ENCODE measurements around the gene NKAIN2. TPM values are rescaled to one million over a fixed set of nuclear protein-coding genes. Genes with fewer than 3 reads are reported as not detected.

Gene NKAIN2
- total and polyA plus RNA-seq, 9 of the 15 experiments (the other 6 are each of a cell fraction or from before 2014, with no cell fraction given): not detected

DNA sequence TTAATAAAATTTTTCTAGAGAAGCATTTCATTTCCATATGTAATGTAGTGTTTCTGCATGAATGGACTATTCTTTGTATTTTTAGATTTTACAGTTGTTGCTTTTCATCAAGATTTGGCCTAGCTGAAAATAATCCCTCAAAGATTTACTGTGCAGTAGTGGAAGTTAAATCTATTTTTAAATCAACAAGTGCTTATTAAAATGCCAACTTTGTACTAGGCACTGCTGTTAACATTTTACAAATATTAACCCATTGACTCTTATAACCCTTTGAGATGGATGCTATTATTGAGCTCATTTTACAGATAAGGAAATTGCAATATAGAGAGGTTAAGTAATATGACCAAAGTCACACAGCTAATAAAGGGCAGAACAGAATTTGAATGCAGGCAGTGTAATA, 274.5 kb downstream of the NKAIN2 start (continued):
- TF ChIP-seq, protein P1, sequence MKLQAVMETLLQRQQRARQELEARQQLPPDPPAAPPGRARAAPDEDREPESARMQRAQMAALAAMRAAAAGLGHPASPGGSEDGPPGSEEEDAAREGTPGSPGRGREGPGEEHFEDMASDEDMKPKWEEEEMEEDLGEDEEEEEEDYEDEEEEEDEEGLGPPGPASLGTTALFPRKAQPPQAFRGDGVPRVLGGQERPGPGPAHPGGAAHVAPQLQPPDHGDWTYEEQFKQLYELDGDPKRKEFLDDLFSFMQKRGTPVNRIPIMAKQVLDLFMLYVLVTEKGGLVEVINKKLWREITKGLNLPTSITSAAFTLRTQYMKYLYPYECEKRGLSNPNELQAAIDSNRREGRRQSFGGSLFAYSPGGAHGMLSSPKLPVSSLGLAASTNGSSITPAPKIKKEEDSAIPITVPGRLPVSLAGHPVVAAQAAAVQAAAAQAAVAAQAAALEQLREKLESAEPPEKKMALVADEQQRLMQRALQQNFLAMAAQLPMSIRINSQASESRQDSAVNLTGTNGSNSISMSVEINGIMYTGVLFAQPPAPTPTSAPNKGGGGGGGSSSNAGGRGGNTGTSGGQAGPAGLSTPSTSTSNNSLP (IDR thresholded peaks at IDR 0.05; ENCODE audit: borderline replicate concordance, low read depth, low read length): no peak
- no peak for TF ChIP-seq KDM5B (IDR thresholded peaks at IDR 0.05; ENCODE audit: insufficient replicate concordance, low read depth, low read length)

- Histone ChIP-seq H3K9me3 (replicated peaks; ENCODE audit: control insufficient read depth, insufficient read depth, low read depth, low read length) (no peaks in the 10 kb centered on the region), H3K27me3 (ENCODE audit: control insufficient read depth in 2 of 2, insufficient read depth in 2 of 2, low read length in 2 of 2) (no peaks in the 10 kb centered on the region), H4K20me1 (replicated peaks; ENCODE audit: control insufficient read depth, insufficient read depth, low read length) (no peaks in the 10 kb centered on the region), H3K4me3 (no peak overlapping the region), H3K9ac (ENCODE audit: insufficient read depth in 1 of 2, low read depth in 2 of 2, low read length in 2 of 2) (no peak overlapping the region), H3K27ac (ENCODE audit: extremely low read depth, low read depth, low read length) (no peak overlapping the region), H3K4me2 (ENCODE audit: insufficient read depth, low read length) (no peak overlapping the region), H3K79me2 (ENCODE audit: control insufficient read depth, insufficient read depth, low read length) (no peaks in the 10 kb centered on the region), H3K9me1 (ENCODE audit: control insufficient read depth, insufficient read depth, low read length) (no peaks in the 10 kb centered on the region), H3K4me1 (replicated peaks in 1 of 2; ENCODE audit: control insufficient read depth in 2 of 2, insufficient read depth in 2 of 2, low read length in 2 of 2) (no peaks in the 10 kb centered on the region), H2AFZ (ENCODE audit: low read depth, low read length) (no peak overlapping the region), H3K36me3 (ENCODE audit: control insufficient read depth, insufficient read depth, low read length) (no peaks in the 10 kb centered on the region)
- no peak for TF ChIP-seq ID3 (CRISPR knock-in tag; IDR thresholded peaks at IDR 0.05)
- TF ChIP-seq ID3 (tag; IDR thresholded peaks at IDR 0.05): no peak
- TF ChIP-seq SMC3 (conservative IDR thresholded peaks at IDR 0.05; ENCODE audit: insufficient read depth, low read depth, low read length): no peak
- TF ChIP-seq KDM5B (IDR thresholded peaks at IDR 0.05; ENCODE audit: insufficient replicate concordance, low read depth, low read length): no peak
- TF ChIP-seq ZEB2 (IDR thresholded peaks at IDR 0.05): no peak
- TF ChIP-seq NR1H2 (CRISPR knock-in tag; IDR thresholded peaks at IDR 0.05): no peak
- WGBS (ENCODE audit: insufficient coverage, low coverage, missing lambda C conversion rate): 0% methylated on average over 1 of the region's 1 CpG
- CTCF ChIA-PET (ENCODE audit: low intra/inter-chr PET ratio): no interaction called here
- no peak for ATAC-seq
- FAIRE-seq: no peak
- BruUV-seq (replicated peaks): no TSS peak
- in situ Hi-C loops (cut with MboI): no loop called here
- intact Hi-C loops (cut with micrococcal nuclease): no loop called here
- POLR2A ChIA-PET: no interaction called here
- no peak for DNase-seq (ENCODE audit: extremely low read depth in 1 of 4, low spot score in 3 of 4)
Measured at GRCh38 chr6:124080483-124080882, 276.8 kb downstream of the NKAIN2 start.
